ENCODE measurements around the gene CYP2J2. TPM values are rescaled to one million over a fixed set of nuclear protein-coding genes. Genes with fewer than 3 reads are reported as not detected.

Gene CYP2J2
- total RNA-seq, 1 experiment from 2014 or later = 1.1 TPM

GRCh38 chr1:59967141-59967697 is 40.6 kb upstream of the CYP2J2 start:
- CTCF ChIA-PET = interaction anchor here (1.6 to 2.4 kb wide), 2 partner anchors 9 to 21 kb away, joined by 5 to 9 read pairs; no protein-coding TSS in a partner anchor
- ATAC-seq = no peak

More at GRCh38 chr1:59967141-59967697, 40.6 kb upstream of the CYP2J2 start:
- no peaks in the 10 kb centered on the region for H3K79me2 ChIP-seq (ENCODE audit: insufficient read depth, low read length)
- H3K27me3 ChIP-seq (ENCODE audit: insufficient read depth, low read length) = no peaks in the 10 kb centered on the region
- no peak overlapping the region for H3K9ac ChIP-seq (ENCODE audit: low read length)
- intact Hi-C loops (cut with micrococcal nuclease) = no loop called here
- POLR2A ChIA-PET = no interaction called here
- BruUV-seq (replicated peaks) = no TSS peak
- no peak overlapping the region for H2AFZ ChIP-seq (ENCODE audit: low read depth, low read length, poor library complexity, severe bottlenecking)
- no peaks in the 10 kb centered on the region for H4K20me1 ChIP-seq (ENCODE audit: insufficient read depth)
- H3K4me1 ChIP-seq (ENCODE audit: control insufficient read depth in 1 of 2, insufficient read depth in 2 of 2, low read length in 2 of 2) = peaks cover 0 to 4% of the 10 kb centered on the region in 2 experiments; a peak in 2 of 4 replicates
- RAD21 ChIA-PET (ENCODE audit: low non-redundant PET in 1 of 2, low total read pairs in 2 of 2, uncharacterized antibody in 2 of 2, unreplicated experiment in 2 of 2) = no interaction called here
- no peak for TF ChIP-seq JUND (IDR thresholded peaks at IDR 0.05)
- no peak for TF ChIP-seq ZBTB33 (IDR thresholded peaks at IDR 0.05; ENCODE audit: extremely low read depth, insufficient replicate concordance, low read length)
- no peak for TF ChIP-seq POLR2AphosphoS5 (IDR thresholded peaks at IDR 0.05; ENCODE audit: low read depth, low read length)
- no peak for TF ChIP-seq POLR2A (IDR thresholded peaks at IDR 0.05; ENCODE audit: borderline replicate concordance, extremely low read depth, insufficient read depth, insufficient read length)
- no peak for TF ChIP-seq CTCF (IDR thresholded peaks at IDR 0.05 in 2 of 3, conservative IDR thresholded peaks at IDR 0.05 in 1 of 3; ENCODE audit: borderline replicate concordance in 1 of 3, insufficient read depth in 1 of 3, low read depth in 2 of 3, low read length in 2 of 3)
- no peaks in the 10 kb centered on the region for H3K9me3 ChIP-seq (ENCODE audit: control insufficient read depth in 1 of 2, insufficient read depth in 1 of 2, low read depth in 1 of 2, low read length in 2 of 2)
- H3K36me3 ChIP-seq (ENCODE audit: control insufficient read depth in 1 of 2, insufficient read depth in 2 of 2, low read length in 2 of 2) = no peaks in the 10 kb centered on the region
- no peaks in the 10 kb centered on the region for H3K9me2 ChIP-seq (ENCODE audit: insufficient read depth)
- H3K4me2 ChIP-seq (ENCODE audit: low read length) = no peak overlapping the region
- no peak for DNase-seq (ENCODE audit: low read depth, low spot score)
- no peak overlapping the region for H3K27ac ChIP-seq (ENCODE audit: low read depth, low read length)
- H3K4me3 ChIP-seq (replicated peaks in 1 of 2; ENCODE audit: low read depth in 1 of 2, low read length in 2 of 2) = no peak overlapping the region
